RWPE2 (cell line): Measurements from ENCODE around the gene ADORA2B.
A peak's percentile ranks its signal among the peaks of the same experiment; 100 is the strongest.

Source experiments
- ATAC-seq: fragments of 200-7000 bp; cut with Tn5 transposase; 3 replicates; pipeline ENCODE4 v1.9.1; 2021; ENCODE audit warnings: low read depth
- DNase-seq: peaks from one replicate; pipeline ENCODE4 v3.0.0-alpha.2; 2020; ENCODE audit warnings: low spot score
- H3K27ac ChIP-seq: fragments of 450-650 bp; 2 replicates; pipeline ENCODE4 v1.5.1; 2017; ENCODE audit warnings: mild to moderate bottlenecking; ENCODE audit not compliant: poor library complexity, severe bottlenecking
- H3K27me3 ChIP-seq: fragments of 250-450 bp; sonication (Bioruptor Pico); 2 replicates; pipeline ENCODE4 v1.5.1; 2021; ENCODE audit warnings: mild to moderate bottlenecking, moderate library complexity; ENCODE audit not compliant: insufficient read depth, poor library complexity, severe bottlenecking
- H3K36me3 ChIP-seq: fragments of 250-450 bp; sonication (Bioruptor Pico); 2 replicates; pipeline ENCODE4 v1.5.1; 2020; ENCODE audit warnings: low read depth, mild to moderate bottlenecking, moderate library complexity
- H3K4me1 ChIP-seq: fragments of 250-450 bp; sonication (Bioruptor Pico); 2 replicates; pipeline ENCODE4 v1.5.1; 2021; ENCODE audit warnings: mild to moderate bottlenecking, moderate library complexity; ENCODE audit not compliant: insufficient read depth, poor library complexity, severe bottlenecking
- H3K4me3 ChIP-seq: fragments of 250-450 bp; sonication (Bioruptor Pico); 2 replicates; pipeline ENCODE4 v1.5.1; 2021; ENCODE audit warnings: mild to moderate bottlenecking, moderate library complexity; ENCODE audit not compliant: severe bottlenecking
- H3K9me3 ChIP-seq: fragments of 250-450 bp; sonication (Bioruptor Pico); 2 replicates; pipeline ENCODE4 v1.5.1; 2021; ENCODE audit warnings: mild to moderate bottlenecking, moderate library complexity; ENCODE audit not compliant: severe bottlenecking
- TF ChIP-seq, protein P1 (sequence below): fragments of 450-650 bp; IDR thresholded peaks from one replicate; pipeline ENCODE4 v1.5.1; 2017; ENCODE audit warnings: mild to moderate bottlenecking, moderate library complexity; ENCODE audit not compliant: poor library complexity, severe bottlenecking

Gene ADORA2B

GRCh38 chr17:15952048-15952532, 7.2 kb downstream of the ADORA2B start:
- H3K9me3 ChIP-seq = no peaks in the 10 kb centered on the region
- no peaks in the 10 kb centered on the region for H3K27me3 ChIP-seq
- ATAC-seq = no peak
- no peak overlapping the region for H3K27ac ChIP-seq
- H3K36me3 ChIP-seq = peaks cover 4% of the 10 kb centered on the region; the same call in 1 of the 2 replicates
- peaks cover 30% of the 10 kb centered on the region for H3K4me1 ChIP-seq
- TF ChIP-seq, protein P1, sequence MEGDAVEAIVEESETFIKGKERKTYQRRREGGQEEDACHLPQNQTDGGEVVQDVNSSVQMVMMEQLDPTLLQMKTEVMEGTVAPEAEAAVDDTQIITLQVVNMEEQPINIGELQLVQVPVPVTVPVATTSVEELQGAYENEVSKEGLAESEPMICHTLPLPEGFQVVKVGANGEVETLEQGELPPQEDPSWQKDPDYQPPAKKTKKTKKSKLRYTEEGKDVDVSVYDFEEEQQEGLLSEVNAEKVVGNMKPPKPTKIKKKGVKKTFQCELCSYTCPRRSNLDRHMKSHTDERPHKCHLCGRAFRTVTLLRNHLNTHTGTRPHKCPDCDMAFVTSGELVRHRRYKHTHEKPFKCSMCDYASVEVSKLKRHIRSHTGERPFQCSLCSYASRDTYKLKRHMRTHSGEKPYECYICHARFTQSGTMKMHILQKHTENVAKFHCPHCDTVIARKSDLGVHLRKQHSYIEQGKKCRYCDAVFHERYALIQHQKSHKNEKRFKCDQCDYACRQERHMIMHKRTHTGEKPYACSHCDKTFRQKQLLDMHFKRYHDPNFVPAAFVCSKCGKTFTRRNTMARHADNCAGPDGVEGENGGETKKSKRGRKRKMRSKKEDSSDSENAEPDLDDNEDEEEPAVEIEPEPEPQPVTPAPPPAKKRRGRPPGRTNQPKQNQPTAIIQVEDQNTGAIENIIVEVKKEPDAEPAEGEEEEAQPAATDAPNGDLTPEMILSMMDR = no peak
- H3K4me3 ChIP-seq = no peak overlapping the region
- no peak for DNase-seq

GRCh38 chr17:15952916-15953790, 8.2 kb downstream of the ADORA2B start:
- ATAC-seq = no peak
- Histone ChIP-seq H3K4me3 (no peak overlapping the region), H3K36me3 (peaks cover 4% of the 10 kb centered on the region; the same call in 1 of the 2 replicates), H3K27ac (peak overlapping the region; percentile 69), H3K4me1 (peaks cover 28% of the 10 kb centered on the region), H3K27me3 (no peaks in the 10 kb centered on the region), H3K9me3 (no peaks in the 10 kb centered on the region)
- no peak for DNase-seq
- TF ChIP-seq, protein P1 = no peak

DNA sequence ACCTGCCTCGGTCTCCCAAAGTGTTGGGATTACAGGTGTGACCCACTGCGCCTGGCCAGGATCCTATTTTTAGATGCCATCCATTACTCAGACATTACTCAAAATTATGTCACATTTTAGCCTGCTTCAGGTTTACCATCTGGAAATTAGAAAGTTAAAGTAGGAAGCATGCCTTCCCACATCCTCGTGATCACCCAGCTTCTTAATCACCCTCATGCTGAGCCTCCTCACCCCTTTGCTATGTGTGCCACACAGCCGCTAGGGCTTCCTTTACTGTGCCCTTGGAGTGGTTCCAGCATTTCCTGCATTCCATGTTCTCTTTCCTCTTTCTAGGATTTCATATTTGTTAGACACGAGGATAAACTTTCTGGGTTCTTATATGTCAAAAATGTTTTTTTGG, 9.3 kb downstream of the ADORA2B start:
- Histone ChIP-seq H3K27ac (peak overlapping the region; percentile 69), H3K4me1 (peaks cover 31% of the 10 kb centered on the region), H3K4me3 (no peak overlapping the region), H3K9me3 (no peaks in the 10 kb centered on the region), H3K36me3 (peaks cover 3% of the 10 kb centered on the region; the same call in 1 of the 2 replicates), H3K27me3 (no peaks in the 10 kb centered on the region)
- TF ChIP-seq, protein P1 = peak; percentile 11
- DNase-seq = peak; percentile 93
- ATAC-seq = peak; percentile 84

GRCh38 chr17:15955793-15956541, 11.0 kb downstream of the ADORA2B start:
- Histone ChIP-seq H3K4me3 (no peak overlapping the region), H3K9me3 (no peaks in the 10 kb centered on the region), H3K36me3 (no peaks in the 10 kb centered on the region), H3K4me1 (peaks cover 38% of the 10 kb centered on the region), H3K27ac (peak overlapping the region; percentile 89), H3K27me3 (no peaks in the 10 kb centered on the region)
- DNase-seq (no peak), ATAC-seq (no peak)
- TF ChIP-seq, protein P1 = no peak
